ENCODE measurements around the gene ATP2A1.

Gene ATP2A1

GRCh38 chr16:28903344-28904042 lies 25.2 kb downstream of the ATP2A1 start:
- H3K4me3 ChIP-seq (ENCODE audit: low read depth in 1 of 5, low read length in 5 of 5) = no peak overlapping the region
- H3K9me3 ChIP-seq (ENCODE audit: control insufficient read depth in 5 of 5, low read length in 5 of 5) = no peaks in the 10 kb centered on the region
- no peak overlapping the region for H3K27ac ChIP-seq (ENCODE audit: low read depth, low read length)
- H3K9ac ChIP-seq (ENCODE audit: low read length in 5 of 5) = no peak overlapping the region
- H3K36me3 ChIP-seq (ENCODE audit: control insufficient read depth in 5 of 5, insufficient read depth in 5 of 5, low read length in 5 of 5) = peaks cover 0 to 26% (median 20%) of the 10 kb centered on the region in 5 donors
- no peaks in the 10 kb centered on the region for H3K4me1 ChIP-seq (ENCODE audit: control insufficient read depth in 5 of 5, insufficient read depth in 5 of 5, low read length in 5 of 5)
- no peaks in the 10 kb centered on the region for H3K27me3 ChIP-seq (ENCODE audit: control insufficient read depth in 5 of 5, insufficient read depth in 4 of 5, low read length in 5 of 5)

- no peak overlapping the region for H3K9ac ChIP-seq (ENCODE audit: low read length in 5 of 5)
- H3K4me3 ChIP-seq (ENCODE audit: low read depth in 1 of 5, low read length in 5 of 5) = no peak overlapping the region
- no peaks in the 10 kb centered on the region for H3K27me3 ChIP-seq (ENCODE audit: control insufficient read depth in 5 of 5, insufficient read depth in 4 of 5, low read length in 5 of 5)
- H3K27ac ChIP-seq (ENCODE audit: low read depth, low read length) = no peak overlapping the region
- H3K4me1 ChIP-seq (ENCODE audit: control insufficient read depth in 5 of 5, insufficient read depth in 5 of 5, low read length in 5 of 5) = no peaks in the 10 kb centered on the region
- H3K9me3 ChIP-seq (ENCODE audit: control insufficient read depth in 5 of 5, low read length in 5 of 5) = no peaks in the 10 kb centered on the region
- H3K36me3 ChIP-seq (ENCODE audit: control insufficient read depth in 5 of 5, insufficient read depth in 5 of 5, low read length in 5 of 5) = peaks cover 0 to 29% (median 22%) of the 10 kb centered on the region in 5 donors
Observed at GRCh38 chr16:28904363-28904762, 26.1 kb downstream of the ATP2A1 start.

DNA sequence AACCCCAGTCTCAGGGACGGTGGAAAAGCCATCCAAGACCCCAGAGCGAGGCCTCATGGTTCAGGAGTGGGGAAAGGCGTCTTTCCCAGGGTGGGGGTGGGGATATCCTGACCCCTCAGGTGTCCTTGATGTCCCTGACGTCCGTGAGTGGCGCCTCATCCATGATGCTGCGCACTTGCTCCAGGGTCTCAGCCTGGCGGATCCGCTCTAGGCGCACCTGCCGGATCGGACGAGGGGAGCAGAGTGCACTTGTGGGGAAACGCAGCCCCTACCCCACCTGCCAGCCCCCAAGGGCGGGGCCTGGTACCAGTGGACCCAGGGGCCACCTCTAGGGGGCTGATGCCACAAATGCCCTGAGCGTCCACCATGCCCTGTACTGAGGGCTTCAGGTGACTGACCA lies 26.5 kb downstream of the ATP2A1 start:
- Histone ChIP-seq H3K9me3 (ENCODE audit: control insufficient read depth in 5 of 5, low read length in 5 of 5) (no peaks in the 10 kb centered on the region), H3K27me3 (ENCODE audit: control insufficient read depth in 5 of 5, insufficient read depth in 4 of 5, low read length in 5 of 5) (no peaks in the 10 kb centered on the region), H3K27ac (ENCODE audit: low read depth, low read length) (no peak overlapping the region), H3K9ac (ENCODE audit: low read length in 5 of 5) (no peak overlapping the region), H3K4me3 (ENCODE audit: low read depth in 1 of 5, low read length in 5 of 5) (no peak overlapping the region), H3K4me1 (ENCODE audit: control insufficient read depth in 5 of 5, insufficient read depth in 5 of 5, low read length in 5 of 5) (no peaks in the 10 kb centered on the region), H3K36me3 (ENCODE audit: control insufficient read depth in 5 of 5, insufficient read depth in 5 of 5, low read length in 5 of 5) (peaks cover 0 to 29% (median 22%) of the 10 kb centered on the region in 5 donors)

DNA sequence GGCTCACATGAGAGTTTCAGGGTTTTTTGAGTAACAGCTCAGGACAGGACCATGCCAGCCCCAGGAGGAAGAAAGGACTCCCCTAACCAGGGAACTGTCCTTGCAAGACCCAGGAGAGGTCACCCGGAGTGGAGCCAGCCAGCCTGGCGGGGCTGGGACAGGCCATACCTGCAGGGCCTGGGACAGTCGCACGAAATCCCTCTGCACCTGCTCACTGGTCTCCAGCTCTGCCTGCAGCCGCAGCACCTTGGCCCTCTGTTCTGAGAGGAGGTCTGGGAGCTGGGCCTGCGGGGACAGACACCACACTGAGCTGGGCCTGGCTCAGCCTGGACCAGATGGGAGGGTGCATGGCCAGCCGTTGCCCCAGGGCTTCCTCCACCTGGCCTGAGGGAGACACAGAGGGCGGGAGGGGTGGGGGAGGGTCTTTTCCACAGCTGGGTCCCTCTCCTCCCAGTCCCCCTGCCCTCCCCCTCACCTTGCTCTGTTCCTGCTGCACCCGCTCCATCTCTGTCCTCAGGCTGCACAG lies 27.0 kb downstream of the ATP2A1 start:
- H3K9ac ChIP-seq (ENCODE audit: low read length in 5 of 5) = no peak overlapping the region
- peaks cover 0 to 30% (median 22%) of the 10 kb centered on the region in 5 donors for H3K36me3 ChIP-seq (ENCODE audit: control insufficient read depth in 5 of 5, insufficient read depth in 5 of 5, low read length in 5 of 5)
- no peak overlapping the region for H3K4me3 ChIP-seq (ENCODE audit: low read depth in 1 of 5, low read length in 5 of 5)
- no peaks in the 10 kb centered on the region for H3K9me3 ChIP-seq (ENCODE audit: control insufficient read depth in 5 of 5, low read length in 5 of 5)
- H3K4me1 ChIP-seq (ENCODE audit: control insufficient read depth in 5 of 5, insufficient read depth in 5 of 5, low read length in 5 of 5) = no peaks in the 10 kb centered on the region
- H3K27me3 ChIP-seq (ENCODE audit: control insufficient read depth in 5 of 5, insufficient read depth in 4 of 5, low read length in 5 of 5) = no peaks in the 10 kb centered on the region
- H3K27ac ChIP-seq (ENCODE audit: low read depth, low read length) = no peak overlapping the region

DNA sequence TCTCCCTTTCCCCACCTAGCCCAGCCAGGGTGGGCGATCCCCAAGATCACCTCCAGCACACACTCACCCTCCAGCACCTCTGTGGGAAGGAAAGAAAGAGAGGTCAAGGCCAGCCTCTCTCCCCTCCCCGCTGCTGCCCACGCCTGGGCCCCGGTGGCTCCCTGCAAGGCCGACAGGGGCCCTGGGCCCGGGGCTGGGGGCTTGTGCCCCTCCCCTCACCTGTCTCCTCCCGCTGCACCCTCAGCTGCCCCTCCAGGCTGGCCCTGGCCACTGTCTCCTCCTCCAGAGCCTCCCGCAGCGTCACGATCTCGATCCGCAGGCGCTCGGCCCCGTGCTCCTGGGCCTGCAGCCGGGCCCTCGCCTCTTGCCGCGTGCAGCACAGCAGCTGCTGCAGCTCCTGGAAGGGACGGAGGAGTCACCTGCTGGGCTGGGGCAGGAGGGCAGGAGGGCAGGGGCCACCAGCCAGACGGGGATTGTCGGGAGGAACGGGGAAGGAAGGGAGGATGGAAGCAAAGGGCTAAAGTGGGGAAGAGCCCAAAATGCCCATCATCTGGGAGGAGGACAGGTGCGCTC lies 27.6 kb downstream of the ATP2A1 start:
- H3K36me3 ChIP-seq (ENCODE audit: control insufficient read depth in 5 of 5, insufficient read depth in 5 of 5, low read length in 5 of 5) = peaks cover 0 to 36% (median 28%) of the 10 kb centered on the region in 5 donors
- no peak overlapping the region for H3K9ac ChIP-seq (ENCODE audit: low read length in 5 of 5)
- H3K4me1 ChIP-seq (ENCODE audit: control insufficient read depth in 5 of 5, insufficient read depth in 5 of 5, low read length in 5 of 5) = no peaks in the 10 kb centered on the region
- no peaks in the 10 kb centered on the region for H3K9me3 ChIP-seq (ENCODE audit: control insufficient read depth in 5 of 5, low read length in 5 of 5)
- H3K27me3 ChIP-seq (ENCODE audit: control insufficient read depth in 5 of 5, insufficient read depth in 4 of 5, low read length in 5 of 5) = no peaks in the 10 kb centered on the region
- H3K27ac ChIP-seq (ENCODE audit: low read depth, low read length) = no peak overlapping the region
- H3K4me3 ChIP-seq (ENCODE audit: low read depth in 1 of 5, low read length in 5 of 5) = no peak overlapping the region

GRCh38 chr16:28910086-28911031 lies 32.1 kb downstream of the ATP2A1 start:
- no peak overlapping the region for H3K9ac ChIP-seq (ENCODE audit: low read length in 5 of 5)
- peaks cover 0 to 53% (median 39%) of the 10 kb centered on the region in 5 donors for H3K36me3 ChIP-seq (ENCODE audit: control insufficient read depth in 5 of 5, insufficient read depth in 5 of 5, low read length in 5 of 5)
- no peak overlapping the region for H3K27ac ChIP-seq (ENCODE audit: low read depth, low read length)
- no peak overlapping the region for H3K4me3 ChIP-seq (ENCODE audit: low read depth in 1 of 5, low read length in 5 of 5)
- H3K9me3 ChIP-seq (ENCODE audit: control insufficient read depth in 5 of 5, low read length in 5 of 5) = no peaks in the 10 kb centered on the region
- no peaks in the 10 kb centered on the region for H3K27me3 ChIP-seq (ENCODE audit: control insufficient read depth in 5 of 5, insufficient read depth in 4 of 5, low read length in 5 of 5)
- H3K4me1 ChIP-seq (ENCODE audit: control insufficient read depth in 5 of 5, insufficient read depth in 5 of 5, low read length in 5 of 5) = no peaks in the 10 kb centered on the region

GRCh38 chr16:28912558-28912957 lies 34.3 kb downstream of the ATP2A1 start:
- H3K4me3 ChIP-seq (ENCODE audit: low read depth in 1 of 5, low read length in 5 of 5) = no peak overlapping the region
- no peak overlapping the region for H3K27ac ChIP-seq (ENCODE audit: low read depth, low read length)
- no peaks in the 10 kb centered on the region for H3K9me3 ChIP-seq (ENCODE audit: control insufficient read depth in 5 of 5, low read length in 5 of 5)
- H3K4me1 ChIP-seq (ENCODE audit: control insufficient read depth in 5 of 5, insufficient read depth in 5 of 5, low read length in 5 of 5) = no peaks in the 10 kb centered on the region
- no peak overlapping the region for H3K9ac ChIP-seq (ENCODE audit: low read length in 5 of 5)
- no peaks in the 10 kb centered on the region for H3K27me3 ChIP-seq (ENCODE audit: control insufficient read depth in 5 of 5, insufficient read depth in 4 of 5, low read length in 5 of 5)
- peaks cover 0 to 55% (median 38%) of the 10 kb centered on the region in 5 donors for H3K36me3 ChIP-seq (ENCODE audit: control insufficient read depth in 5 of 5, insufficient read depth in 5 of 5, low read length in 5 of 5)

DNA sequence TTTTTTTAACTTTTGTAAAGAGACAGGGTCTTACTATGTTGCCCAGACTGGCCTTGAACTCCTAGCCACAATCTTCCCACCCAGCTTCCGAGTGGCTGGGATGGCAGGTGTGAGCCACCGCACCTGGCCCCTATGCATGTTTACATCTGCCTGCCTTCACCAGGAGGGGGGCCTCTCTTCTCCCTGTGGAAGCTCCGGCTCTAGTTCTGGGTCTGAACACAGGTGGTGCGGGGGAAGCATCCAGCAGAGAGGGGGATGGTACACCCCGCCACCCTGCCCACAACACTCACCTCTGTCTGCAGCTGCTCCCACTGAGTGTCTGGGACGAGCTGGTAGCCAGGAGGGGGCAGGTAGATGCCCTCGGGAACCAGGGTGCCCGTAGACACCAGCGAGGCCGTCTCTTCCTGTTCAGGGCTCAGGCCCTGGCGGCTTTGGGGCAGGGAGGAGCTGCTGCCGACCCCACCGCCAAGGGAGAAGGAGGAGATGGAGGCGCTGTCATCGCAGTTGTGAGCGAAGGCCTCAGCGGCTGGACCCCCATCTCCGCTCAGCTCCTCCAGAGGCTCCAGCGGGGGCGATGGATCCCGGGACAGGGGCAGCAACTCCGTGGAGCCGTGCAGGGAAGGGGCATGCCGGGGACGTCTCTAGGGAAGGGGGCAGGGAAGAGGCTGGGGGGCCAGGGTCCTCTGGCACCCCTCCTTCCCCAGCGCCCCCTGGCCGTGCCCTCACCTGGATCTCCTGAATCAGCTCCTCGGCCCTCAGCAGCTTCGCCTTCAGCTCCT lies 35.8 kb downstream of the ATP2A1 start:
- Histone ChIP-seq H3K36me3 (ENCODE audit: control insufficient read depth in 5 of 5, insufficient read depth in 5 of 5, low read length in 5 of 5) (peaks cover 0 to 57% (median 38%) of the 10 kb centered on the region in 5 donors), H3K4me1 (ENCODE audit: control insufficient read depth in 5 of 5, insufficient read depth in 5 of 5, low read length in 5 of 5) (no peaks in the 10 kb centered on the region), H3K4me3 (ENCODE audit: low read depth in 1 of 5, low read length in 5 of 5) (no peak overlapping the region), H3K9me3 (ENCODE audit: control insufficient read depth in 5 of 5, low read length in 5 of 5) (no peaks in the 10 kb centered on the region), H3K27ac (ENCODE audit: low read depth, low read length) (no peak overlapping the region), H3K9ac (ENCODE audit: low read length in 5 of 5) (no peak overlapping the region), H3K27me3 (ENCODE audit: control insufficient read depth in 5 of 5, insufficient read depth in 4 of 5, low read length in 5 of 5) (no peaks in the 10 kb centered on the region)

- H3K36me3 ChIP-seq (ENCODE audit: control insufficient read depth in 5 of 5, insufficient read depth in 5 of 5, low read length in 5 of 5) = peaks cover 0 to 66% (median 44%) of the 10 kb centered on the region in 5 donors
- H3K4me1 ChIP-seq (ENCODE audit: control insufficient read depth in 5 of 5, insufficient read depth in 5 of 5, low read length in 5 of 5) = no peaks in the 10 kb centered on the region
- no peaks in the 10 kb centered on the region for H3K27me3 ChIP-seq (ENCODE audit: control insufficient read depth in 5 of 5, insufficient read depth in 4 of 5, low read length in 5 of 5)
- H3K9me3 ChIP-seq (ENCODE audit: control insufficient read depth in 5 of 5, low read length in 5 of 5) = no peaks in the 10 kb centered on the region
- no peak overlapping the region for H3K27ac ChIP-seq (ENCODE audit: low read depth, low read length)
- no peak overlapping the region for H3K4me3 ChIP-seq (ENCODE audit: low read depth in 1 of 5, low read length in 5 of 5)
- H3K9ac ChIP-seq (ENCODE audit: low read length in 5 of 5) = no peak overlapping the region
Observed at GRCh38 chr16:28915181-28915580, 36.9 kb downstream of the ATP2A1 start.

All from subcutaneous abdominal adipose tissue (tissue), 5 donors.